Epithelial cell of esophagus (primary cell): ENCODE measurements around the gene CCDC154.

ENCODE experiments used
- DNase-seq: peaks from one replicate; pipeline ENCODE4 v3.0.0; 2010; ENCODE audit warnings: low read depth
- H3K4me3 ChIP-seq: 2 replicates; pipeline ENCODE4 v1.5.1; 2011; ENCODE audit warnings: mild to moderate bottlenecking, low read length, control low read depth
- TF ChIP-seq, protein P1 (sequence below): IDR thresholded peaks from 2 replicates; pipeline ENCODE4 v1.5.1; 2011; ENCODE audit warnings: low read depth, mild to moderate bottlenecking, low read length, control low read depth, inconsistent platforms; ENCODE audit not compliant: insufficient read depth; ENCODE audit errors: missing control alignments

Gene CCDC154

DNA sequence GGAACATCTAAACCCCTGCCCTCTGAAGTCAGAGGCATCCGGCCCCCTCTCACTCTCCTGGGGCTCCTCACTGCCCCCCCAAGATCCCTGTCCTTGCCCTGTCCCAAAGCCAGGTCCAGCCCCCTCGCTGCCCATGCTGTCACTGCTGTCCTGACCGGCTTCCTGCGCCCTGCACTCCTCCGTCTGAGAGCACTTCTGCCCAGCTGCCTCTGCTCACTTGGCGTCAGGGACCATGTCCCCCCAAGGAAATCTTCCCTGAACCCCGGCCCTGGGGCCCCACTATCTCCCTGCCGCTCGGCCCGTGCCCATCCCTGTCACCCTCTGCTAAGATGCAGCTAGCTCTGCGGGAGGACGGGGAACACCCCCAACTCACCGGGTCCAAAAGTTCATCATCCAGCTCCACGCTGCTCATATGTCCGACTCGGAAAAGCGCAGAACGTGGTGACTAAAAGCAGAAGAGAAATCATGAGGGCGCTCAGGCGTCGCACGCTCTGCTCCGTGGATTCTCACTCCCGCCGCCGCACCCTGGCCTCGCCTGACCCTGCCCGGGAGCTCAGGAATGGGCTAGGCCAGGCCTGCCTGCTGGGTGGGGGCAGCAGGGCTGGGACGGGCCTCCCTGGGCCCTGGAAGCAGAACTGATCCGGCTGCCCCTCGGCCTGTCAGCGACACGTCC lies 20.7 kb upstream of the CCDC154 start:
- no peak overlapping the region for H3K4me3 ChIP-seq
- no peak for DNase-seq
- TF ChIP-seq, protein P1, sequence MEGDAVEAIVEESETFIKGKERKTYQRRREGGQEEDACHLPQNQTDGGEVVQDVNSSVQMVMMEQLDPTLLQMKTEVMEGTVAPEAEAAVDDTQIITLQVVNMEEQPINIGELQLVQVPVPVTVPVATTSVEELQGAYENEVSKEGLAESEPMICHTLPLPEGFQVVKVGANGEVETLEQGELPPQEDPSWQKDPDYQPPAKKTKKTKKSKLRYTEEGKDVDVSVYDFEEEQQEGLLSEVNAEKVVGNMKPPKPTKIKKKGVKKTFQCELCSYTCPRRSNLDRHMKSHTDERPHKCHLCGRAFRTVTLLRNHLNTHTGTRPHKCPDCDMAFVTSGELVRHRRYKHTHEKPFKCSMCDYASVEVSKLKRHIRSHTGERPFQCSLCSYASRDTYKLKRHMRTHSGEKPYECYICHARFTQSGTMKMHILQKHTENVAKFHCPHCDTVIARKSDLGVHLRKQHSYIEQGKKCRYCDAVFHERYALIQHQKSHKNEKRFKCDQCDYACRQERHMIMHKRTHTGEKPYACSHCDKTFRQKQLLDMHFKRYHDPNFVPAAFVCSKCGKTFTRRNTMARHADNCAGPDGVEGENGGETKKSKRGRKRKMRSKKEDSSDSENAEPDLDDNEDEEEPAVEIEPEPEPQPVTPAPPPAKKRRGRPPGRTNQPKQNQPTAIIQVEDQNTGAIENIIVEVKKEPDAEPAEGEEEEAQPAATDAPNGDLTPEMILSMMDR, result no peak

DNA sequence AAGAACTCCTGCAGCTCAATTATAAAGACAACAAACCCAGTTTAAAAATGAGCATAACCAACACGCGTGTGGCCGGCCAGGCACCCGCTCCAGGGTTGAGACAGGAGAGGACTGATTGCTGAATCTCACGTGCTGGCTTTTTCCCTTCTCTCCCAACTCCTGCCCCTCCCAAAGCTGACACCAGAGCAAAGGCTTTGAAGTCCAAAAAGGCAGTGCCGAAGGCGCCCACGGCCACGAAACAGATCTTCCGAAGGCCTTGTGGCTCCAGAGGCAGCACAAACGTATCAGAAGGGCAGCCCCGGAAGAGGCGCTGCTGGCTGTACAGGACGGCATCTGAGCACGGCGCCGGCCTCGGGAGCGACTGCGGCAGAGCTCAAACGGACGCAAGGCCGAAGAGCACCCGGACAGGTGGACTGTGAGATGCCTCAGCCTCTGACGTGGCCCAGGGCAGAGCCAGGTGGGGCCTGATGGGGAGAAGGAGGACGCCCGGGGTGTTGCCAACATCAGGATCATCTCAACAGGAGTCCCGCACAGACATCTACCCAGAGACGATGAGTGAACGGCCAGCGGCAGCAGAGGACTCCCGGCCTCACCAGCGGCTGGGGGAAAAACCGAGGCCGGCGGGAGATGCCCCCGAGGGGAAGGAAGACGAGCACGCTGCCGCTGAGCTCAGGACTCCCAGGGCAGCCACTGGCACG lies 20.0 kb upstream of the CCDC154 start:
- no peak for DNase-seq
- TF ChIP-seq, protein P1, result no peak
- no peak overlapping the region for H3K4me3 ChIP-seq

DNA sequence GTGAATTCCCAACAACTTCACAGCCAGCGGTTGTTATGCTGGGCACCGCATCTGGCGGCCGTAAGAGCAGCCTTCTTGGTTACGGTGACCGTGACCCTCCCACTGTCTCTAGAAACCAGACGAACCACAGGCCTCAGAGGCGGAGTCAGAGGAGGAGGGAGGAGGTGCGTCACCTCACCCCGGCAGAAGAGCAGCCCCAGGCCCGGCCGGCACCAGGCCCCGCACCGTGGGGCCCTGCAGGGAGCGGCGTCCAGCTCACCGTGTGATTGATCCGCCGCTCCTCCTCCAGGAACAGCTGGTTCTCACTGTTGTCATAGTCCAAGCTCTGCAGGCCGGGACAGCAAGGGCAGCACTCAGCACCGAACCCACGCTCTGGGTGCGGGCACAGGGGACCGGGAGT lies 16.8 kb upstream of the CCDC154 start:
- TF ChIP-seq, protein P1, result no peak
- no peak for DNase-seq
- no peak overlapping the region for H3K4me3 ChIP-seq

DNA sequence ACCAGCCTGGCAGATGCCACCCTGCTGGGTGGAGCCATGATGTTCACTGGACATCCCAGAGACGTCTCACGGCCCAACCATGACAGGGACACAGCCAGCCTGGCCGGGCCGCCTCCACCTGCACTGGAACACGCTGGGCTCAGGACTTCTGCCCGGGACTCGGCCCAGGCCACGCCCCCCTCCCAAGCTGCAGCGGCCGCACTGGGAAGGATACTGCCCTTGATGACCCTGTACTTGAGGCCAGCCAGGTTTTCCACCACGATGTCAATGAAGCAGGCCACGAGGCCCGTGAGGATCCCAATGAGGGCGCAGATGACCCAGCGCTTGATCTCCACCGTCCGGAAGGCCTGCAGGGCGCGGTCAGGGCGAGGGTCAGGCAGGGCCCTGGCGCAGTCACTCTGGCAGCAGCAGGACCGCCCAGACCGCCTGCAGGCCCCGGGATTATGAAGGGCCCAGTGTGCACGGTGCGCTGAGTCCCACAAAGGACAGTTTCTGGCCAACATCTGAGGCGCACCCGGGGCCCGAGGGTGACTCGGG lies 16.3 kb upstream of the CCDC154 start:
- no peak overlapping the region for H3K4me3 ChIP-seq

DNA sequence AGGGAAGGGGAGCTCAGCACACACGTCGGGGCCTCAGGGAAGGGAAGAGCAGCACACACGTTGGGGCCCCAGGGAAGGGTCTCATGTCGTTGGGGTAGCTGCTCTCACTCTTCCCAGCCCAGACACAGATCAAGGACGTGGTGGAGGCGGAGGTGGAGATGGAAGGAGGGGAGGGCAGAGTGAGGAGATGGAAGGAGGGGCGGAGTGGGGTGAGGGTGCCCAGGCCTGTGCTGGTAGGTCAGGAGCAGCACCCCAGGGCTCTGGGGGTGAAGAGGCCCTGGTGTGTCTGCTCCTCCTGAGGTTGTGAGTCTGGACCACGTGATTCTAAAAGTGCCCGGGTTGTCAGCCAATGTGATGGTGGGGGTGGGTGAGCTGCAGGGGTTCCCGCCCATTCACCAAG lies 15.6 kb upstream of the CCDC154 start:
- TF ChIP-seq, protein P1, result no peak
- no peak for DNase-seq
- no peak overlapping the region for H3K4me3 ChIP-seq

More for the DNA sequence above, 16.3 kb upstream of the CCDC154 start:
- no peak for DNase-seq
- TF ChIP-seq, protein P1, result no peak

DNA sequence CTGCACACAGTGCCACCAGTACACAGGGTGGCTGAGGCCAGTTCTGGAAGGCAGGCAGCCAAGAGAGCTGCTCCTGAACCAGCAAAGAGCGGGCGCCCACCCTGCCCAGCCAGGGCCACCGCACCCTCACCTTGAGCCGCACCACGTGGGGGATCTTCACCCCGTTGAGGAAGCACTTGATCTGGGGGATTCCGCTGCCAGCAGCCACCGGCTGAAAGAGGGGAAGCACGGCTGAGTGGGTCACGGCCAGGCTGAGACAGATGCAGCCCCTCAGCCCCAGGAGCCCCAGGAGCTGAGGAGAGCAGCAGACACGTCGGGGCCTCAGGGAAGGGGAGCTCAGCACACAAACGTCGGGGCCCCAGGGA lies 14.6 kb upstream of the CCDC154 start:
- H3K4me3 ChIP-seq, result no peak overlapping the region
- no peak for DNase-seq
- TF ChIP-seq, protein P1, result no peak
